LHCN-M2 (cell line): ENCODE data around the gene MTOR. TPM values are rescaled to one million over a fixed set of nuclear protein-coding genes. Genes with fewer than 3 reads are reported as not detected.
"Not testable (repeated sequence)": the region's sequence is repeated elsewhere in the genome, so short reads cannot be mapped to it uniquely, and the experiment has no call there.

Experiments
- DNase-seq: peaks from one replicate; pipeline ENCODE4 v3.0.0-alpha.2; 2012; ENCODE audit warnings: low read depth
- total RNA-seq: library from RNA; depleted of rRNA; stranded (reverse); fragments of >200 nt; gene quantifications from 2 replicates; pipeline ENCODE4 v1.2.3, GENCODE V29; 2014

MTOR gene
- total RNA-seq, 1 experiment from 2014 or later: 36.3 TPM

DNA sequence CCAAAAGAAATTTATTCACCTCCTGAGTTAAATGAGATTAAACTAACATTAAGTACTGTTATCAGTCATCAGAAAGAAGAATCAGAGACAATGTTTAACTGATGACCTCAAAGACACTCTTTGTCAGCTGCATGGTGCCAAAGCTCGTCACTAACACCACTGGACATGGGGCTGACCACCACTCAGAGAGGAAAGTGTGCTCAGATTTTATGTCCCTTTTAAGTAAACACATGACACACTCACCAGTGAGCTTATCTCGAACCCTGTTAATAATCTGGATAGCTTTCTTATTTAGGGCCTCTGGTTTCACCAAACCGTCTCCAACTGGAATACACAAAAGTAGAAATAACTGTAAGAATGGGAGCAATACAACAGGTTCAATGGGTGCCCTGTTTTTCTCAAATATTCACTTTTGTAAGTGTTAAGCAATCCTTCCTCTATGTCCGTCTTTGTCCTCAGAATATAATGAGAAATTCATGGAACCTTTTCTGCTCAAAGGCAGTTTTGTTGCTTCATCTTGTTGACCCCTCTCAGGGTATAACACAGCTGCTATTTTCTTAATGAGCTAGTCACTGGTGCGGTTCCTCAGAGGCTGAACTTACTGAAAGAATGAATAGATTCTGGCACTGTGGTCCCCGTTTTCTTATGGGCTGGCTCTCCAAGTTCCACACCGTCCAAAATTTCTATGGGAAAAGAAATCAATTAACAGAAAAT is 153.1 kb downstream of the MTOR start:
- no peak for DNase-seq

DNA sequence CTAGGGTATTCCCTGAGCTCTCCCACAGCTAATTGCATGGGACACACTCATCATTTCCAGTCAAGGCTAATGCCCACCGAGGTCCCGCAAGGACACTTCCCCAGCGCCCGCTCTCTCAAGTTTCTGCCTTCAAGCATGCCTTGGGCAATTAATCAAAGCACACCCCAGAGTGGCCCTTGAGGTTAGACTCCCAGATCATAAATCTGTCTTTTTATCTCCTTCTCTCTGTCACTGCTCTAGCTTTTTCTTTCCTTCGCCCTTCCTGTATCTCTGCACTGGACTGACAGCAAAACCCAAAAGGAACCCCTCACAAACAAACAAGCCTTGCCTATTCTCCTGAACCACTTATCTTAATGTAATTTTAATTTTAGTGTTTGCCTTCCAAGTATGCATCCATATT is 154.8 kb downstream of the MTOR start:
- no peak for DNase-seq

DNA sequence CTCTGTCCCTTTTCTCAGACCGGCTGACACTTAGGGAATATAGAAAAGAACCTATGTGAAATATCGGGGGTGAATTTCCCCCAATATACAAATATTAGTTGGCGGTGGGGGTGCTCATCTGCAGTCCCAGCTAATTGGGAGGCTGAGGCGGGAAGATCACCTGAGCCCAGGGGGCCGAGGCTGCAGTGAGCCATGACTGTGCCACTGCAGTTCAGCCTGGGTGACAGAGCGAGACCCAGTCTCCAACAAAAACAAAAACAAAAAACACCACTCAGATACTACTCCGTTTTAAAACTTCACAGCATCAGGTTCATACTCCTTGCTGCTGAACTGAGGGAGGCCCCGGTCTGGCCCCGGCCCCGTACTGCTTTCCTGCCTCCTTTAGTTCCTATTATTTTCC is 156.8 kb downstream of the MTOR start:
- DNase-seq: no peak

DNA sequence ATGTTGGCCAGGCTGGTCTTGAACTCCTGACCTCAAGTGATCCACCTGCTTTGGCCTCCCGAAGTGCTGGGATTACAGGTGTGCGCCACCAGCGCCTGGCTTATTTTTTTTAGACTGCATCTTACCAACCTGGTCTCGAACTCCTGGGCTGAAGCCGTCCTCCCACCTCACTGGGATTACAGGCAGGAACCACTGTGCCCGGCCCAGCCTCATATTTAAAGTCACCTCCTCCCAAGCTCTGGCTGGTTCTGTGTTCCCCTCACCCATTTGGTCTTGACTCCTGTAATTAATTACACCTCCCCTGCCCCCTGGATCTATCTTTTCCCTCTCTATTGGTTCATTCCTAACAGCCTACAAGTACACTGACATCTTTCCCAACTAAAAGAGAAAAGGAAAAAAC is 161.0 kb downstream of the MTOR start:
- DNase-seq: no peak

DNA sequence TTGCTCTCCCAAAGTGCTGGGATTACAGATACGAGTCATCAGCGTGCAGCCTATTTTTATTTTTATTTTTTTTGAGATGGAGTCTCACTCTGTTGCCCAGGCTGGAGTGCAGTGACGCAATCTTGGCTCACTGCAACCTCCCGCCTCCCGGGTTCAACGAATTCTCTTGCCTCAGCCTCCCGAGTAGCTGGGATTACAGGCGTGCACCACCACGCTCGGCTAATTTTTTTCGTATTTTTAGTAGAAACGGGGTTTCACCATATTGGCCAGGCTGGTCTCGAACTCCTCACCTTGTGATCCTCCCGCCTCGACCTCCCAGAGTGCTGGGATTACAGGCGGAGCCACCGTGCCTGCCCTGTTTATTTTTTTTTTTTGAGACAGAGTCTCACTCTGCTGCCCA is 161.5 kb downstream of the MTOR start:
- DNase-seq: not testable (repeated sequence)

DNA sequence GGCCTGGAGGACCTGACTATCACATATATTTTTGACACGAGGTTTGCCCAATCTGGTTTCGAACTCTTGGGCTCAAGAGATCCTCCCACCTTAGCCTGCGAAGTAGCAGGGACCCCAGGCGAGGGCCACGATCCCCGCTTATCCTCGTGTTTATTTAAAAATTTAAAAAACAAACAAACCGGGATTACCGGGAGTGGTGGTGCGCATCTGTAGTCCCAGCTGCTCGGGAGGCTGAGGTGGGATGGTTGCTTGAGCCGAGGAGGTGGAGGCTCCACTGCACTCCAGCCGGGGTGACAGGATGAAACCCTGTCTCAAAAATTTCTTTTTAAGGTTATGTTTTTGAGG is 162.2 kb downstream of the MTOR start:
- DNase-seq: no peak

DNA sequence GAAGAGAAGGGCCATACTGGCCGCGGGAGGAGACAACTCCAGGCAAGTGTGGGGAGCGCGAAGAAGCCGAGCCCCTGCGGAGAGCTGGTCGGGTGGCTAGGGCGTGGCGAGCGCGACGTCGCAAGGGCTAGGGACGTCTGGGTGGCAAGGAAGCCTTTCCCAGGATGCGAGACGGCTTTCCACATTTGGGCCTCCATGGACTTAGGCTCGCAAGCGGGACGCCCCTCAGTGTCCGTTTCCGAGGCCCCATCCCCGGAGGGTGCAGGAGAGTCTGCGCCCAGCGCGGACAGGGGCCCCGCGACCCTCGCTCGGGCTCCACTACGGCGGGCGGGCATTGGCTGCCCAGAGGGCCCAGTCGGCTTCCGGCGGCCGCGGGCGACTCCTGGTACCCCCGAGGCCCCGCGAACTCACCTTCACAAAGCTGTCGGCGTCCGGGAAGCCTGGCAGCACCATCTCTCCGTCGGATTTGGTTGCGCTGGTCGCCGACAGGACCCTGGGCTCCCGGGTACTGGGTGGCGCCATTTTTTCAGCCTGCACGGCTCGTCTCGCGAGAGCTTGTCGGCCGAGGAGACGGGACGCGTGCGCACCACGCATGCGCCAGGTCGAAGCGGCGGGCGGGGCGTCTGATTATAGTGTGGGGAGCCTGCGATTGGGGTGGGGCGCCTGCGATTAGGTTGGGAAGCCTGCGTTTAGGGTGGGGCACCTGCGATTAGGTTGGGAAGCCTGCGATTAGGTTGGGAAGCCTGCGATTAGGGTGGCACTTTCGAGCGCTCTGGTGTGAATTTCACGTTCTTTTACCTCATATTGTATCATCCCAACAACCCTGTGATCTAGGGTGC is 162.8 kb downstream of the MTOR start, which contains the start of gene EXOSC10:
Gene EXOSC10 (minus strand): TSS at position 560 of the 839 bp plus-strand sequence. CDS start 38 bp downstream, at position 522.
- DNase-seq: peak; percentile 83

DNA sequence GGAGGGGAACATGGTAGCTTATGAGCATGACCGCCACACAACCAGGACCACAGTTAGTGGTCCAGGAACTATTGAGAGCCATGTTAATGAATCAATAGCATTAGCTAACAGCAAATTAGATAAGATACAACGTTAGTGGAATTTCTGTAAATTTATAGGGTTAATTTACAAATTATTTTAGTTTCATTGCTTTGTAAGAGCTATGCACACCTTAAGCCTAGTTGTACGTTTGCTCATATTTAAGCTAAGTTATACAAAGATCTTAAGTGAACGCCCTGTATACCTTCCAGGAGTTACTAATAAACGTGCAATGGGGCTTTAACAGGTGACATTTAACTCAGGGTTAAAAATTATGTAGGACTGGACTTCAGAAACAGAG is 163.4 kb downstream of the MTOR start:
- DNase-seq: no peak

DNA sequence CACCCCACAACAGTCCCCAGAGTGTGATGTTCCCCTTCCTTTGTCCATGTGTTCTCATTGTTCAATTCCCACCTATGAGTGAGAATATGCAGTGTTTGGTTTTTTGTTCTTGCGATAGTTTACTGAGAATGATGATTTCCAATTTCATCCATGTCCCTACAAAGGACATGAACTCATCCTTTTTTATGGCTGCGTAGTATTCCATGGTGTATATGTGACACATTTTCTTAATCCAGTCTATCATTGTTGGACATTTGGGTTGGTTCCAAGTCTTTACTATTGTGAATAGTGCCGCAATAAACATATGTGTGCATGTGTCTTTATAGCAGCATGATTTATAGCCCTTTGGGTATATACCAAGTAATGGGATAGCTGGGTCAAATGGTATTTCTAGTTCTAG is 178.6 kb downstream of the MTOR start:
- DNase-seq: not testable (repeated sequence)

DNA sequence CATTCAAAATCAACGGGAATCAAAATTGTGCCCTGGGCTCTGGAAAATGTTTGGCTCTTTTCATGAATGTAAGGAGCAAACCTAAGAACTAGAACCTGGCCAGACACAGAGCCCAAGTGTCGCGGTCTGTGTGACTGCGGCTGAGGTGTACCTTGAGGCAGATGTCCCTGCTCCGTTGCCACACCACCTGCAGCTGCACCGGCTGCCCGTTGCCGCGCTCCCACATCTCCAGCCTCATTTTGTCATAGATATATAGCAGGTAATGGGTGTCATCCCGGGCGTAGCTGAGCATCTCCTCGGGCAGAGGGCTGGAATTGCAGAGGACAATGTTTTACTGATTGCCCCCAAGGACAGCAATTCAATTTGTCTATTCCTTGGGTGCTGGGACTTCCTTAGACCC is 181.4 kb downstream of the MTOR start:
- no peak for DNase-seq

DNA sequence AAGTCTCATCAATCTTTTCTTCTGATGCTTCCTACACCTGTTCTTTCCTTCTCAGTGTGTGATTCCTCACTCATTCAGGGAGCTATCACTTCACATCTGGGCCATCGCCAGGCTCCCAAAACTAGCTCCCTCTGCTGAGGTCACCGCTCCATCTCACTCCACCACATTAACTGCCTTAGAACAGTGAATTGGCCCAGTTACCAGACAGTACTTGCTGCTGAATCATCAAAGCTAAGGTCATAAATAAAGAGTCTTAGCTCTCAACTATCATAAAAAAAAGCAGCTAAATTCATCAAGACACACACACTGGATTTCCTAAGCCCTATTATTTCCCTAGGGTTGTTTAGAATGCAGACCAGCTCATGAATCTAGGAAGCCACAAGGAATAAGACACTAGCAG is 183.7 kb downstream of the MTOR start:
- peak; percentile 38 for DNase-seq

DNA sequence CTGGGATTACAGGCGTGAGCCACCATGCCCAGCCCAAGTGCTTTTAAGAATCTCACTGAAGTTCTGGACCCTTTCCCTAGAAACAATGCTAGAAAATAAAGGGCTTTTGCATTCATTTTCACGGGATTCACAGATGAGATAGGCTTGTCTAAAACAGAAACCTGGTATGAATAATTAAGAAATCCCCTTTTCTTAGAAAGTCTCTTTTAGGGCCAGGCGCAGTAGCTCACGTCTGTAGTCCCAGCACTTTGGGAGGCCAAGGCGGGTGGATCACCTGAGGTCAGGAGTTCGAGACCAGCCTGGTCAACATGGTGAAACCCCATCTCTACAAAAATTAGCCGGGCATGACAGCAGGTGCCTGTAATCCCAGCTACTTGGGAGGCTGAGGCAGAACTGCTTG is 189.0 kb downstream of the MTOR start:
- not testable (repeated sequence) for DNase-seq

DNA sequence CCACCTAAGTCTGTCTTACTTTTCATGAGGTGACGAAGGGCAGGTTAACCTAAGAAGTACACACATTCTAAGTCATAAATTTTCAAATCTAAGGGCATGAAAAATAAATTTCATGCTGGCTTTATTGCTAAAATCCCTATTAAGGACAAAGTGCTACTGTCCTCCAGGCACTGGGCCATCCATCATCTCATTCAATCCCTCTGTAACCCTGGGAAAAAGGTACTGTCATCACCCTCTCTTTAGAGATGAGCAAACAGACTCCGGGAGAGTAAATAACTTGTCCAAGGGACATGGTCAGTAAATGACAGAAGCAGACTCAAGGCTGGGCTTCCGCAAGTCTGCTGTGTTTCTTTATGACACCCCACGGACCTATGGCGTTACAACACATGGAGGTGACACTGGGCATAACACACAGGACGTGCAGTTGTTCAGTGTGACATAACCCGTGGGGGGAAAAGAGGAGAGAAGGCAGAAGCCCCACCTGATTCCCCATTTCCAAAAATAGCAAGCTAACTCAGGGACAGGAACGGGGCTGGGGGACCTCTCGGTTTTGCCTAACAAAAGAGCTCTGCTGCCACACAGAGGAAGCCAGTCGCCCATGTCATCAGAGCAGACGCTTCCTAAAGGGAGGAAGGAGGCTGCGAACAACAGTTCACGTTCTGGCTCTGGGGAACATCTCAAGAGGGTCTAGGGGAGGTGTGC is 190.0 kb downstream of the MTOR start:
- no peak for DNase-seq

DNA sequence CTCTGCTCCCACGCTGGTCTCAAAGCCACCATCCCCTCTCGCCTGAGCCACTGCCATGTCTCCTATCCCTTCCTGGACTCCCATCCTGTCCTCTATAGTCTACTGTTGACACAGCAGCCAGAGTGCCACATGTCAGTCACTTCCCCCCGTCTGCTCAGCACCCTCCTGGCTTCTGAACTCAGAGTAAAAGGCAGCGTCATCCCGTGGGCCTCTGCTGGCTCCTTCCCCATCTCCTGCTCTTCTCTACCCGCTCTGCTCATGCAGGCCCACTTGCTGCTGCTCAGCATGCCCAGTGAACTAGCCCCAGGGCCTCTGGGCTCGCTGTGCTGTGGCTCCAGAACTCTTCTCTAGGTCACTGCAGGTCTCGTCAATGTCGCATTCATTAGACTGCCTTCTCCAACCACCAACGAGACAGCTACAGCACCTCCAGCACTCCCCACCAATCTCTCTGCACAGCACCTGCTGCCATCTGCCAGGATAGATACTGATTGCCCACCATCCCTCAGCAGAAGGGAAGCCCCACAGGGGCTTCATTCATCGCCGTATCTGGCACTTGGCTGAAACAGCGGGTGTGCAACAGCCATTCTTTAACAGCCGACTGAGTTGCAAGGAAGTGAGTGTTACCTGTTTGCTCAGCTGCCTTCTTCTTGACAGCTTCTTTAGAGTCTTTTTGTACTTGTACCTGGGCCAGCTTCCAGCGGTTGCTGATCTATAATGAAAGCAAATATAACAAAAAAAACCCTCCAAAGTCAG is 190.7 kb downstream of the MTOR start:
- DNase-seq: no peak

DNA sequence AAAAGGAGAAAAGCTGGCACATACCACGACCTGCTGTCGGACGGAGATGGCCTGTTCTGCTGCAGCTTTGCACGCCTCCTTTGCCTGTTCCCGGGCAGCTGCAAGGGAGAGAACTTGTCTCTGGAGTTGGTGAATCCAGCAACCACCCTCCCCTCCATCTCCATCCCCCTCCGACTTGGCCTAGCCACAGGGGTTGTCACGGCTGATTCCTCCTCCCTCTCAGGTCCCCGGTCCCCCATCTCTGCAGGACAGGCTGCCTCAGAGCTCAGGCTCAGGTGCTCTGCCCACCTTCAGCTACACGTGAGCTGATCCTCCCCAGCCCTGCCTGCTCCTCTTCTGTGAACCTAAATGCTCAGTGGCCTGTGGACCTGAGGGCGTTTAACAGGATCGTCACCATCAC is 191.5 kb downstream of the MTOR start:
- no peak for DNase-seq

DNA sequence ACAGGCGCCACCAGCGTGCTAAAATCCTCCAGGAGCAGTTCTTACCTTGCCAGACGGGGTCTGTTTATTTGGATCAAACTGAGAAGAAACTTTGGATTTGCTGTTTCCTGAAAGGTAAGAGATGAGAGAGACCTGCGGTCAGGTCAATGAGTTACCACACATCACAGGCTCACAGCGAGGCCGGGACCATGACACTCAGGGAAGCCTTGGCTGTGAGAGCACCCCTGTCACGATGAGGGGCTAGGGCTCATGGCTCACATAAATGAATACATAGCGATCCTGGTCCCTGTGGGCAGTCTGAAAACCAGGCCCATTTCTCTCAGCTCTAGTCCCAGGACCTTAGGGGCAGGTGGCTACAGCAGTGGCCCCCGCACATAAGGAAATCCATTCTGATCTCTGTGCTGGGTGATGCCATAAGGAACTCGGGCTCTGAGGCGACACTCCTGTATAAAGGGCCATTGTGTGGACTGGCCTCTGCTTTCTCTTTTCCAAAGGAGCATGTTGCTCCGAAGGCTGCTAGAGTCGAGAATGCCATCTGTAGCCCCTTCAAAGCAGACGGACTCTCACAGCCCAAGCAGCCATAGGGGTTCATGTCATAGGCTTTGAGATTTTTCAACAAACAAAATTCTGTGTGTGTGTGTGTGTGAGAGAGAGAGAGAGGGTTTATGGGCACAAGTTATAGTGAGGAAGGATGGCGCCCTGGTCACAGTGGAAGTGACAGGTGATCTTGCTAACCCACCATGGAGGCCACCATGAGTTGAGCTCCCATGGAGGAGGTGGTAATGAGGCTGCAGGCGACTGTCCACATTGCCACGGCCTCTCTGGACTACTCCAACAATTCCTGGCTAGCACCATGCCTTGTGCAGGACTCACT is 193.5 kb downstream of the MTOR start:
- DNase-seq: no peak

DNA sequence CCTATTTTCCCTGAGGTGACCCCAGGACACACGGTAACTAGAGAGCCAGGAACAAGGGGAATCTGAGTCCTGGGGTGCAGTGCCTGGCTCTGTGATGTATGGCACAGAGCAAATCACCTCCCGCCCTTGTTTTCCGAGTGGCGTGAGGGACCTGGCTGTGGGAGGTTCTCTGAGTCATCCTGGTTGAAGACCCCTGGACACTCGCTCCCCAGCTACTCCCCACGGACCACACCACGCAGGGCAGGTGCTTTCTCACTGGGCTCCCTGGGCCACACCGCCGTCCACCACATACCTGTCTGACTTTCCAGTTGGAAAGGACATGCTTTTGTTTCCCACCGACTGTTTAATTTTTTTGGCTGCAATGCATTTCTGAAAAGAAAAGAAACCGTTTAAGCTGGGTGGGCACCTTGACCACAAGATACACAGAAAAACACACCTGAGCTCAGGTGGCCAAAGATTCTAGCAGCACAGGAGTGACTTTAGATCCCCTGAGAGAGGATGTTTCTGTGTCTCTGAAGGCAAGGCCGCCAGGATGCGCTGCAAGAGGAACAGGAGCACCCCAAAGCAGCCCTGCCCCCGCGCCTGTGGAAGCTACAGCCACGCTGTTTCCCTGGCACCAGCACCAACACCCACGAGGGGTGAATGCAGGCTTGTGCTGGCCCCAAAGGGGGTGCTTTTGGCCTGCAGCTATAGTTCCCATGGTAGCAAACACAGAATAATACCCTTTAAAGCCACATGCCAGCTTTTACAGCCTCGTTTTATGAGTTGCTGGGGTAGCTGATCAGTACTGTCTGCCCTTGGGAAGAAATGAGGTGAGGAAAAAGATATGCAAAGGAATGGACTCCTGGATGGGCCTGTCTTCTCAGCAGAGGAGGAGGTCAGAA is 194.4 kb downstream of the MTOR start:
- DNase-seq: no peak

DNA sequence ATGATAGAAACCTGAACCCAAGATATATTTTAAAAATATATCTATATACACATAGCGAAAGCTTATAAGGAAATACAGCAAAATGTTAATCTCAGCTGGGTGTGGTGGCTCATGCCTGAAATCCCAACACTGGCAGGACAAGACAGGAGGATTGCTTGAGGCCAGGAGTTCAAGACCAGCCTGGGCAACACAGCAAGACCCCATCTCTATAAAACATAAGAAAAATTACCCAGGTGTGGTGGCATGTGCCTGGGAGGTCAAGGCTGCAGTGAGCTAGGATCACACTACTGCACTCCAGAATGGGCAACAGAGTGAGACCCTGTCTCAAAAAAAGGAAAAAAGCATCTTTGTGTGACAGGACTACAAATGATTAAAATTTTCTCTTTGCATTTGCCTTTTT is 196.6 kb downstream of the MTOR start:
- DNase-seq: no peak

DNA sequence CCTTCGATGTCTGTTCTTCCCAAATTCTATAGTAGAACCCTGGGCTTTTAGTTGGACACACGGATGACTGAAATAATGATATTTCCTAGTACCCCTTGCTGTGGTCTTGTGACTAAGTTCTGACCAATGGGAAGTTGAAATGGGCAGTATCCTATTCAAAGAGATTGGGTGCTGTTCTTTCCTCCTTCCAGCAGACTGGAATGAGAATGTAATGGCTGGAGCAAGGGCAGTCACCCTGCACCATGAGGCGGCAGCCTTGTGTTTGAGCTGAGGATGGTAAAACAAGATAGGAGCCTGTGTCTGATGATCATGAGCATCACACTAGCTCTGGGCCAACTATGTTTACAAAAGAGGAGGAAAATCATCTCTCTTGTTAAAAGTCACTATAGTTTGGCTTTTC is 197.4 kb downstream of the MTOR start:
- DNase-seq: no peak
